ENCODE results near the gene C1QTNF5. TPM values are rescaled to one million over a fixed set of nuclear protein-coding genes. Genes with fewer than 3 reads are reported as not detected.

C1QTNF5 gene
- polyA plus RNA-seq, 2 of the 4 experiments (the other 2 are of a cell fraction), result not detected

- H3K4me1 ChIP-seq, result peaks cover 49% of the 10 kb centered on the region
- H3K4me3 ChIP-seq, result no peak overlapping the region
- FAIRE-seq, result no peak
- peak; percentile 7 to 39; a peak in 4 of 6 replicates for ATAC-seq
- 60% methylated on average over 15 of the region's 17 CpGs for WGBS (ENCODE audit: missing lambda C conversion rate)
- peak in 1 of 2 experiments; percentile 30 for DNase-seq (ENCODE audit: low read depth in 1 of 2, low spot score in 1 of 2)
- H3K4me2 ChIP-seq, result peak overlapping the region; percentile 56
- ChIA-PET CTCF (interaction anchor here (0.9 to 20.0 kb wide), 14 partner anchors 6 to 171 kb away, joined by 3 to 341 read pairs (median 6); partner anchors contain the start of gene USP2), POLR2A (no interaction called here)
- H3K9me3 ChIP-seq, result no peaks in the 10 kb centered on the region
- H3K27ac ChIP-seq, result peak overlapping the region; percentile 19 to 75; a peak in 4 of 6 replicates
- TF ChIP-seq FOSL2 (IDR thresholded peaks at IDR 0.05) (no peak), FOSL2 (CRISPR knock-in tag; IDR thresholded peaks at IDR 0.05) (0 out of 2 replicates have a peak, but pooled peaks have one; percentile 32), MAFK (IDR thresholded peaks at IDR 0.05; ENCODE audit: partially characterized antibody) (peak; percentile 48), TFCP2L1 (CRISPR knock-in tag; IDR thresholded peaks at IDR 0.05) (no peak), POLR2A (IDR thresholded peaks at IDR 0.05; ENCODE audit: low read length) (no peak)
Observed at GRCh38 chr11:119368121-119369034, 27.7 kb upstream of the C1QTNF5 start.

- ATAC-seq, result no peak; a peak in 2 of 6 replicates
- Histone ChIP-seq H3K4me2 (peak overlapping the region; percentile 56), H3K9me3 (no peaks in the 10 kb centered on the region), H3K27ac (peak overlapping the region in 1 of 2 experiments; percentile 75; a peak in 4 of 6 replicates), H3K4me3 (no peak overlapping the region), H3K4me1 (peaks cover 55% of the 10 kb centered on the region)
- ChIA-PET POLR2A (no interaction called here), CTCF (interaction anchor here (0.9 to 20.0 kb wide), 12 partner anchors 9 to 171 kb away, joined by 3 to 341 read pairs (median 6); partner anchors contain the start of gene USP2)
- no peak for DNase-seq (ENCODE audit: low read depth in 1 of 2, low spot score in 1 of 2)
- FAIRE-seq, result no peak
- no peak for TF ChIP-seq POLR2A (IDR thresholded peaks at IDR 0.05; ENCODE audit: low read length)
- TF ChIP-seq KDM1A (IDR thresholded peaks at IDR 0.05; ENCODE audit: low read depth), result no peak
- TF ChIP-seq REST (IDR thresholded peaks at IDR 0.05), result no peak
- TF ChIP-seq BCL3 (IDR thresholded peaks at IDR 0.05), result no peak
- no peak for TF ChIP-seq HES2 (IDR thresholded peaks at IDR 0.05)
- no peak for TF ChIP-seq HDAC2 (IDR thresholded peaks at IDR 0.05)
- TF ChIP-seq JUNB (IDR thresholded peaks at IDR 0.05), result no peak
- TF ChIP-seq CEBPB (IDR thresholded peaks at IDR 0.05), result no peak
- no peak for TF ChIP-seq TP53 (CRISPR knock-in tag; IDR thresholded peaks at IDR 0.05)
- WGBS (ENCODE audit: missing lambda C conversion rate), result 49% methylated on average over 5 of the region's 9 CpGs
Observed at GRCh38 chr11:119367661-119368120, 27.0 kb upstream of the C1QTNF5 start.

- CTCF ChIA-PET, result interaction anchor here (0.7 to 20.0 kb wide), 9 partner anchors 9 to 170 kb away, joined by 3 to 341 read pairs (median 6); partner anchors contain the start of gene USP2
- POLR2A ChIA-PET, result no interaction called here
- no peak overlapping the region for H3K4me3 ChIP-seq
- ATAC-seq, result no peak
- peak overlapping the region in 1 of 2 experiments; percentile 38; a peak in 1 of 6 replicates for H3K27ac ChIP-seq
- 91% methylated on average over 11 of the region's 11 CpGs for WGBS (ENCODE audit: missing lambda C conversion rate)
- H3K4me2 ChIP-seq, result no peak overlapping the region
- no peak for DNase-seq (ENCODE audit: low read depth in 1 of 2, low spot score in 1 of 2)
- peaks cover 62% of the 10 kb centered on the region for H3K4me1 ChIP-seq
- FAIRE-seq, result no peak
- H3K9me3 ChIP-seq, result no peaks in the 10 kb centered on the region
- TF ChIP-seq KDM5A (IDR thresholded peaks at IDR 0.05) (no peak), HES2 (IDR thresholded peaks at IDR 0.05) (no peak), ZNF302 (CRISPR knock-in tag; IDR thresholded peaks at IDR 0.05) (no peak), MAZ (IDR thresholded peaks at IDR 0.05; ENCODE audit: borderline replicate concordance, low read depth, low read length) (no peak), NPAS2 (CRISPR knock-in tag; IDR thresholded peaks at IDR 0.05; ENCODE audit: borderline replicate concordance) (no peak), EHF (CRISPR knock-in tag; IDR thresholded peaks at IDR 0.05) (no peak), CHD2 (IDR thresholded peaks at IDR 0.05; ENCODE audit: low read length, partially characterized antibody) (no peak), USF2 (IDR thresholded peaks at IDR 0.05) (no peak), ZFP36 (IDR thresholded peaks at IDR 0.05; ENCODE audit: borderline replicate concordance, partially characterized antibody) (no peak), BHLHE40 (IDR thresholded peaks at IDR 0.05; ENCODE audit: low read depth, low read length) (no peak), JUNB (IDR thresholded peaks at IDR 0.05) (no peak), ATOH8 (CRISPR knock-in tag; IDR thresholded peaks at IDR 0.05; ENCODE audit: low read depth) (no peak), TP53 (CRISPR knock-in tag; IDR thresholded peaks at IDR 0.05) (no peak)
Observed at GRCh38 chr11:119366690-119367620, 26.3 kb upstream of the C1QTNF5 start.
